SHP77 treated with DMSO at 0.1 percent for 48 hours (cell line): ENCODE results near the gene LEFTY1.

Experiments
- DNase-seq: peaks from one replicate; lab custom pipeline; 2025; lab: John Stamatoyannopoulos, UW

The LEFTY1 gene

GRCh38 chr1:225915538-225915991 is 26.6 kb upstream of the LEFTY1 start:
- no peak for DNase-seq

GRCh38 chr1:225914947-225915346 is 26.0 kb upstream of the LEFTY1 start:
- no peak for DNase-seq

- no peak for DNase-seq
These were observed 25.4 kb upstream of the LEFTY1 start for GRCh38 chr1:225914391-225914790.

GRCh38 chr1:225911191-225912130 is 22.5 kb upstream of the LEFTY1 start:
- no peak for DNase-seq

- DNase-seq: no peak
These were observed 20.5 kb upstream of the LEFTY1 start for GRCh38 chr1:225909477-225909876.

- DNase-seq: no peak
These were observed 19.8 kb upstream of the LEFTY1 start for GRCh38 chr1:225908773-225909172.

GRCh38 chr1:225908013-225908640 is 19.2 kb upstream of the LEFTY1 start:
- no peak for DNase-seq

GRCh38 chr1:225907341-225907740 is 18.4 kb upstream of the LEFTY1 start:
- DNase-seq: no peak

GRCh38 chr1:225906467-225906866 is 17.5 kb upstream of the LEFTY1 start:
- DNase-seq: no peak

- no peak for DNase-seq
These were observed 14.7 kb upstream of the LEFTY1 start for GRCh38 chr1:225903623-225904022.

GRCh38 chr1:225899044-225899925 is 10.3 kb upstream of the LEFTY1 start:
- DNase-seq: no peak

GRCh38 chr1:225897595-225898514 is 8.9 kb upstream of the LEFTY1 start:
- no peak for DNase-seq

GRCh38 chr1:225896937-225897549 is 8.1 kb upstream of the LEFTY1 start:
- peak; percentile 16 for DNase-seq

GRCh38 chr1:225896494-225896893 is 7.5 kb upstream of the LEFTY1 start:
- no peak for DNase-seq

GRCh38 chr1:225892307-225892706 is 3.4 kb upstream of the LEFTY1 start:
- no peak for DNase-seq

- no peak for DNase-seq
These were observed 2.5 kb upstream of the LEFTY1 start for GRCh38 chr1:225891229-225891972.

- DNase-seq: no peak
These were observed 1.6 kb upstream of the LEFTY1 start for GRCh38 chr1:225890346-225891228.

GRCh38 chr1:225889743-225890142 is 797 bp upstream of the LEFTY1 start:
- DNase-seq: no peak
